ENCODE data around the gene DKK2. TPM values are rescaled to one million over a fixed set of nuclear protein-coding genes. Genes with fewer than 3 reads are reported as not detected.
A peak's percentile ranks its signal among the peaks of the same experiment; 100 is the strongest.

The DKK2 gene
- total and polyA plus RNA-seq, 4 donors: 5.7 to 32.2 (median 12.4) TPM

DNA sequence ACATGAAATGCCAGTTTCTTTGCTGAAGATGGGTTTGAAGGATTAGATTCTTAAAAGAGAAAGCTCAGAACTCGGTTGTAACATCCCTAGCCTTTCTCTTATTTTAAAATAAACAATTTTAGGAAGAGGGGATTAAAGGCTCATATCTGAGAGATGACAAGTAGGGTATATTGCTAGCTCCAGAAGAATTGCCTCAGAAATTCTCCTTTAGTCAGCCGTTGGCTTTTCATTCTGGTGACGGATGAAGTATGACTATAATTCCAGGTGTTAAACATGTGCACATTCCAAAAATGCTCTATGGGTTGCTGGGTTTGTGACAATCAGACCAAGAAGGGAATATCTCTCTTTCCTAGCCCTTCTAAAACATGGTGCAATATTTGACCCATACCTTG lies 17.8 kb downstream of the DKK2 start:
- no peak overlapping the region for H3K27ac ChIP-seq (ENCODE audit: low read depth, low read length)
- no CpG with 5 or more reads among the region's 3 CpGs for WGBS (ENCODE audit: insufficient coverage)
- no peaks in the 10 kb centered on the region for H3K4me1 ChIP-seq (ENCODE audit: control insufficient read depth, insufficient read depth, low read length)
- no peaks in the 10 kb centered on the region for H3K27me3 ChIP-seq (ENCODE audit: control insufficient read depth, insufficient read depth, low read length)
- no peaks in the 10 kb centered on the region for H3K9me3 ChIP-seq (ENCODE audit: control insufficient read depth, insufficient read depth, low read length)
- no peaks in the 10 kb centered on the region for H3K36me3 ChIP-seq (ENCODE audit: control insufficient read depth, insufficient read depth, low read length)
- H3K4me3 ChIP-seq (ENCODE audit: low read depth, low read length): no peak overlapping the region
- DNase-seq (ENCODE audit: low read depth in 4 of 6, low spot score in 6 of 6): no peak

DNA sequence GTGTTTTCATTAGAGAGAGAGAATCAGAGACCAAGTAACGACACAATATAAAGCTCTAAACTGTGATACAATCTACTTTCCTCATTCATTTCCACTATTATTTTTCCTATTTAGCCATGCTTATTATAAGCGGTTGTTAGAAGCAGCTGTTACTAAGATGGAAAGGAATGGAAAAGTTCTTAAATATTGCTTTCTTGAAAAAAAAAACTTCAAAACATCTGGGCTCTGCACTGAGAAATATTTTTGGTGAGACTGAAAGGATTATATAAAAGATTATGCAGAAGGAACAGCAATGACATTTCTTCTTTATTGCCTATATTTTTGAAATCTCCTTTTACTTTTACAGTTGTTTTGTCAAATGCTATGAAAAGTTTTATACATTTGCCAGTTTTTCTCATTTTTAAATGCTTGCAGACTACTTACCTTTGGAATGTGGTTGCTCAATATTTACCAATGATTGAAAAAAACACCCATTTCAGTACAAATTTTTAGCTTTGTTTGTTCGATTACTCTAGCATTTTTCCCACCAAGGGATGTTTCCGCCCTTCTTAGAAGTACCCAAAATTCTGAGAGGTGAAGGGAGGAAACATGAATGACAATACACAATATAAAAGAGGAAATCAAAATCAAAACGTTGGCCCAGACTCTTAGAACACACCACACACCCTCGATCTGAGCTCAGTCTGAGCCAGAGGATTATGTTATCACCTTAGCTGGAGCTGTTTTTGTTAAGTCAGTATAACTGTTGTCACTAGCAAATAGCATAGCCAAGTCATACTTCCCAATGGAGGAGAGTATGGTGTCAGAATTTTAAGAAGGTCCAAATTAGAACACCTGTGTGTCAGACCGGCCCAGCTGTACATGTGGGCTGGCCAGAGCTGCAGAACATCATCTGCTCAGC lies 18.4 kb downstream of the DKK2 start:
- no peaks in the 10 kb centered on the region for H3K36me3 ChIP-seq (ENCODE audit: control insufficient read depth, insufficient read depth, low read length)
- peak in 1 of 6 donors; percentile 6 for DNase-seq (ENCODE audit: low read depth in 4 of 6, low spot score in 6 of 6)
- H3K27ac ChIP-seq (ENCODE audit: low read depth, low read length): no peak overlapping the region
- H3K4me3 ChIP-seq (ENCODE audit: low read depth, low read length): no peak overlapping the region
- H3K4me1 ChIP-seq (ENCODE audit: control insufficient read depth, insufficient read depth, low read length): no peaks in the 10 kb centered on the region
- no peaks in the 10 kb centered on the region for H3K9me3 ChIP-seq (ENCODE audit: control insufficient read depth, insufficient read depth, low read length)
- 100% methylated on average over 1 of the region's 7 CpGs for WGBS (ENCODE audit: insufficient coverage)
- no peaks in the 10 kb centered on the region for H3K27me3 ChIP-seq (ENCODE audit: control insufficient read depth, insufficient read depth, low read length)

DNA sequence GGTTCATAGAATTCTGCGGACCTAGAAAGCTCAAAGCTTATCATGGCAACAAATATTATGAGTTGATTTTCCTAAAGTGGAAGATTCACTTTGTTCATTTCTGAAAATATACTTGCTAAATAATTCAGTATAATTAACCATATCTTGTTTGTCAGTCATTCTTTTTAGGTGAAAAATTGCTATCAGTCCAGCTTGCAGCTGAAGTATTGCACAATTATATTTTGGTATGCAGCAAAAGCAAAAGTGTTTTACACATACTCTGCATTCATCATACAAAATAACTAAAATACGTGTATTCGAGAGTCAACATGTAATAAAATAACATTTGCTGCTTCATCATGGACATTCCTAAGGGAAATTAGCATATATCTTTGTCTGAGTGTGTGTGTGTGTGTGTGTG lies 24.8 kb downstream of the DKK2 start:
- no CpG with 5 or more reads among the region's 3 CpGs for WGBS (ENCODE audit: insufficient coverage)
- Histone ChIP-seq H3K4me3 (ENCODE audit: low read depth, low read length) (no peak overlapping the region), H3K9me3 (ENCODE audit: control insufficient read depth, insufficient read depth, low read length) (no peaks in the 10 kb centered on the region), H3K27ac (ENCODE audit: low read depth, low read length) (no peak overlapping the region), H3K4me1 (ENCODE audit: control insufficient read depth, insufficient read depth, low read length) (no peaks in the 10 kb centered on the region), H3K36me3 (ENCODE audit: control insufficient read depth, insufficient read depth, low read length) (no peaks in the 10 kb centered on the region), H3K27me3 (ENCODE audit: control insufficient read depth, insufficient read depth, low read length) (no peaks in the 10 kb centered on the region)
- DNase-seq (ENCODE audit: low read depth in 4 of 6, low spot score in 6 of 6): no peak

DNA sequence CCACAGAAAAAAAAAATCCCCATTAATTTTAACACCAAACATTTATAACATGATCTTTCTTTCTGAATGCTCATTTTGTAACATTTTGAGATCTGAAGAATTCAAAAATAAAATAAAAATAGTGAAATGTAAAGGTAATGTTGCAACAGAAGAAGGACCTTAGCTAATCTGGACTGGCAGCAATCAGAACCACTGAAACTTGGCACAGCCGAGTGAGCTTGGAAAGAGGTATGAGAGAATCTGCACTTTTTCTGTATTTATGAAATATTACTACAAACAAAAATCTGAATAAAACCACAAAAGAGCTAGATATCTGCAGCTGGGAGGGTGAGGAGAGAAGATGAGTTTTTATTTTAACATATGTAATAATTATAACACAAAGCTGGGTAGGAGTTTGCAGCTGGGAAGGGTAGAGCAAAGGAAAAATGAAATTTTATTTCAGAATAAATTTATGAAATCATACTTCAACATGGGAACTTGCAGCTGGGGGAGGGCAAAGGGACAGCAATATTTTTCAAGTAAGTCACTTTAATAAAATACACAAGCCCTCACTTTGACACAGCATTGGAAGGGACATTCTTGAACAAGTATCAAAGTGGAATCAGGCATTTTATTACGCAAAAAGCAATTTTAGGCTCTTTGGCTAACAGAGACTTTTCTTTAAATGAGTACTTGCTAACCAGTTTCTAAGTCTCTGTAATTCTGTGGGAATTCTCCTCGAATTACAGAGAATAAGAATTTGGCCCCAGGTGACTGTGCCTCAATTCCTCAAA lies 26.7 kb downstream of the DKK2 start:
- H3K27ac ChIP-seq (ENCODE audit: low read depth, low read length): no peak overlapping the region
- no peak overlapping the region for H3K4me3 ChIP-seq (ENCODE audit: low read depth, low read length)
- H3K36me3 ChIP-seq (ENCODE audit: control insufficient read depth, insufficient read depth, low read length): no peaks in the 10 kb centered on the region
- no peaks in the 10 kb centered on the region for H3K9me3 ChIP-seq (ENCODE audit: control insufficient read depth, insufficient read depth, low read length)
- H3K27me3 ChIP-seq (ENCODE audit: control insufficient read depth, insufficient read depth, low read length): no peaks in the 10 kb centered on the region
- H3K4me1 ChIP-seq (ENCODE audit: control insufficient read depth, insufficient read depth, low read length): no peaks in the 10 kb centered on the region
- WGBS (ENCODE audit: insufficient coverage): no CpG with 5 or more reads among the region's 3 CpGs
- DNase-seq (ENCODE audit: low read depth in 4 of 6, low spot score in 6 of 6): no peak

DNA sequence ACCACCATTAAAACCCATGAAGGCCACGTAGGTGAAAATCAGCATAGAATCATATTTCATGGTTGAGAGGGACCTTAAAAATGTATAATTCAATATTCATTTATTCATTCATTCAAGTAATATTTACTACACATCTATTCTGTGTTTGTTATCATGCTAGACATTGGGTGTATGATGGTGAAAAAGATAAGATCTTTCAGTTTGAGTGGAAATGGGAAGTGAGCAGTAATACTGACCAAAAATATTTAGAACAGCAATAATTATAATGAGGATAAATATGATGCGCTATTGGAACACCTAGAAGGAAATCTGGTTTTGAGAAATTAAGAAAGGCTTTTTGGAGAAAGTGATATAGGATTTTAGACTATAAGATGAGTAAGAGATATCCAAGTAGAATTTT lies 28.0 kb downstream of the DKK2 start:
- Histone ChIP-seq H3K27ac (ENCODE audit: low read depth, low read length) (no peak overlapping the region), H3K9me3 (ENCODE audit: control insufficient read depth, insufficient read depth, low read length) (no peaks in the 10 kb centered on the region), H3K4me1 (ENCODE audit: control insufficient read depth, insufficient read depth, low read length) (no peaks in the 10 kb centered on the region), H3K4me3 (ENCODE audit: low read depth, low read length) (no peak overlapping the region), H3K36me3 (ENCODE audit: control insufficient read depth, insufficient read depth, low read length) (no peaks in the 10 kb centered on the region), H3K27me3 (ENCODE audit: control insufficient read depth, insufficient read depth, low read length) (no peaks in the 10 kb centered on the region)
- WGBS (ENCODE audit: insufficient coverage): 100% methylated on average over 1 of the region's 2 CpGs
- no peak for DNase-seq (ENCODE audit: low read depth in 4 of 6, low spot score in 6 of 6)

DNA sequence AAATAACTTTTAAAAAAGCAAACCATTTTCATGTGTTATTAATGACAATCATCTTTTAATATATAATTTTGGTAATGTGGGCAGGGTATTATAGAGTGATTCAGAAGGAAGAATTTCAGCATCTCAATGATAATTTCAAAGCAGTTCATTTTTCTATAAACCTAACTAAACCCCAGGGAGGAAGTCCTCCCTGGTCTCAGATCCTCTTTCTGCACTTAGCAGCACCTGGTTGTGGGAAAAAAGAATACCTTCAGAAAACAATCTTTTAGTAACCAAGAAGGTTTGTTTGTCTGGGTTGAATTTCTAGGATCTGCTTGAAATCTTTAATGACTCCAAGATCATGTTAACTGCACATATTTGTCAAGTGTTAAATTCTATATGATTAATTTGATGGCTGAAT lies 29.9 kb downstream of the DKK2 start:
- Histone ChIP-seq H3K27ac (ENCODE audit: low read depth, low read length) (no peak overlapping the region), H3K4me1 (ENCODE audit: control insufficient read depth, insufficient read depth, low read length) (no peaks in the 10 kb centered on the region), H3K9me3 (ENCODE audit: control insufficient read depth, insufficient read depth, low read length) (no peaks in the 10 kb centered on the region), H3K36me3 (ENCODE audit: control insufficient read depth, insufficient read depth, low read length) (no peaks in the 10 kb centered on the region), H3K27me3 (ENCODE audit: control insufficient read depth, insufficient read depth, low read length) (no peaks in the 10 kb centered on the region), H3K4me3 (ENCODE audit: low read depth, low read length) (no peak overlapping the region)
- DNase-seq (ENCODE audit: low read depth in 4 of 6, low spot score in 6 of 6): no peak

DNA sequence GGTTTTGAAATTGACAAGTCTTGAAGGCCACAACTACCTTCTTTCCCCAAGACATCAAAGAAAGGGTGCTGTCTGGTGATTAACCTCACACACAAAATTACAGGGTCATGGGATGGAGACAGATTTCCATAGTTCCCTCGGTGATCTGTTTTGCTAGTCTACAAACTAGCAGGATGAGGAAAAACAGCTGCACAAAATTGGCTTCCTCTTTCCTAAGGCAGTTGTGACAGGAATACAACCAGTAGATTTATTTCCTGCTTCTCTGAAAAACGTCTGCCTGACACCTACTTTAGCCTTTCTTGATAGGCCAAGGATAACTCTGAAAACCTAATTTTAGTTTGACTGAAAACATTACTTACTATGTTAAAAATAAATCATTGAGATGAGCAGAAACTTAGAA lies 39.6 kb downstream of the DKK2 start:
- no peak for DNase-seq (ENCODE audit: low read depth in 4 of 6, low spot score in 6 of 6)
- no peaks in the 10 kb centered on the region for H3K36me3 ChIP-seq (ENCODE audit: control insufficient read depth, insufficient read depth, low read length)
- 83% methylated on average over 1 of the region's 2 CpGs for WGBS (ENCODE audit: insufficient coverage)
- no peaks in the 10 kb centered on the region for H3K4me1 ChIP-seq (ENCODE audit: control insufficient read depth, insufficient read depth, low read length)
- no peak overlapping the region for H3K4me3 ChIP-seq (ENCODE audit: low read depth, low read length)
- H3K27me3 ChIP-seq (ENCODE audit: control insufficient read depth, insufficient read depth, low read length): no peaks in the 10 kb centered on the region
- H3K9me3 ChIP-seq (ENCODE audit: control insufficient read depth, insufficient read depth, low read length): no peaks in the 10 kb centered on the region
- H3K27ac ChIP-seq (ENCODE audit: low read depth, low read length): no peak overlapping the region

DNA sequence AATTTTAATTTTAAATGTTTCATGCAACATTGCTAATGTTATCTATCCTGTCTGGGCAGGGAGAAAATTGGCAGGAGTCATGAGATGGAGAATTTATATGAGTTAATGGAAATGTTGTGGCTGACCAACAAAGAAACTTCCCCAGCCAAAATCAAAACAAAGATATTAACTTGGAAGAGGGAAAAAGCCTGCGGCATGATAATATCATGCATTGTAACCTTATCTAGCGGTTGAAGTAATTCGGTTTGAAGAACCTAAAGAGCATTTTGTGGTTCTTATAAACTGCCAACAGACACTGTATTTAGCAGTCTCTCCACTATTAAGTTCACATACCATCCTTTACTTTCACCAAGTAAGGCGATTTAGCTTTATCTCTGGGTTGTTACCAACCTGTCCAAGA lies 42.3 kb downstream of the DKK2 start:
- DNase-seq (ENCODE audit: low read depth in 4 of 6, low spot score in 6 of 6): no peak
- H3K27ac ChIP-seq (ENCODE audit: low read depth, low read length): no peak overlapping the region
- no peaks in the 10 kb centered on the region for H3K9me3 ChIP-seq (ENCODE audit: control insufficient read depth, insufficient read depth, low read length)
- no peaks in the 10 kb centered on the region for H3K36me3 ChIP-seq (ENCODE audit: control insufficient read depth, insufficient read depth, low read length)
- H3K4me1 ChIP-seq (ENCODE audit: control insufficient read depth, insufficient read depth, low read length): no peaks in the 10 kb centered on the region
- 78% methylated on average over 3 of the region's 4 CpGs for WGBS (ENCODE audit: insufficient coverage)
- no peaks in the 10 kb centered on the region for H3K27me3 ChIP-seq (ENCODE audit: control insufficient read depth, insufficient read depth, low read length)
- no peak overlapping the region for H3K4me3 ChIP-seq (ENCODE audit: low read depth, low read length)

DNA sequence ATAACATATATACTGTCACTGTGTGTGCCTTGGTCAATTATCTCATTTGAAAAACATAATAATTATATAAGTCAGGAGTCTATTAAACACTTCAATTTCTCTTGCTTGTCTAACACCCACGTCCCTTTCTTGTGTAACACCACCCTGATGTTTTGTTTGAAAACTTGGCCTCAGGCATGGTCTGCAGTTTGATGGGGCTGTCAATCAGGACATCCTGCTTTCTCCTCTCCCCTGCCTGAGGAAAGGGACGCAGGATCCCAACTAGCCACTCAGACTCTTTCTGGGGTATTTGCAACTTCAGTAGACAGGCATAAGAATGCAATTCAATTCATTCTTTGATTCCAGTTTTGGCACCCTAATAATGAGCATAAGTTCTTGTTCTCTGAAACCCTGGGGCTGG lies 48.8 kb downstream of the DKK2 start:
- no CpG with 5 or more reads among the region's 2 CpGs for WGBS (ENCODE audit: insufficient coverage)
- no peak overlapping the region for H3K27ac ChIP-seq (ENCODE audit: low read depth, low read length)
- H3K36me3 ChIP-seq (ENCODE audit: control insufficient read depth, insufficient read depth, low read length): no peaks in the 10 kb centered on the region
- H3K9me3 ChIP-seq (ENCODE audit: control insufficient read depth, insufficient read depth, low read length): no peaks in the 10 kb centered on the region
- H3K4me3 ChIP-seq (ENCODE audit: low read depth, low read length): no peak overlapping the region
- DNase-seq (ENCODE audit: low read depth in 4 of 6, low spot score in 6 of 6): no peak
- H3K4me1 ChIP-seq (ENCODE audit: control insufficient read depth, insufficient read depth, low read length): no peaks in the 10 kb centered on the region
- H3K27me3 ChIP-seq (ENCODE audit: control insufficient read depth, insufficient read depth, low read length): no peaks in the 10 kb centered on the region

DNA sequence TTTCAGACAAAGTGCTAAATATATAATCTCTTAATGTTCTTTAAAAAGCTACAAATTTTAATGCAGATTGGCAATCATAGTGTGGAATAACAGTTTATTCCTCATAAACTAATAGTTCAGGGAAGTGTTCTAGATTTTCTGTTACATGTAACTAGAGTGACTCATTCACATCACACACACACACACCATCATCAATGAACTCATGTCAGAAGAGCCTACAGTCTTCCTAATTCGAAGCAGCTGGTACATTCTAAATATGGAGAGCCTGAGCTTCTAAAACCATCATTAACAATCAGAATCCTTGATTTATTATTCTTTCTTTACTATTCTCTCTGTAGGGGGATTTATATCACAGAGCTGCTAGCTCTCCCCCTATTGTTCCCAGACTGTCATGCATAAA lies 49.6 kb downstream of the DKK2 start:
- H3K36me3 ChIP-seq (ENCODE audit: control insufficient read depth, insufficient read depth, low read length): no peaks in the 10 kb centered on the region
- no peak overlapping the region for H3K4me3 ChIP-seq (ENCODE audit: low read depth, low read length)
- WGBS (ENCODE audit: insufficient coverage): no CpG with 5 or more reads among the region's 1 CpG
- H3K4me1 ChIP-seq (ENCODE audit: control insufficient read depth, insufficient read depth, low read length): no peaks in the 10 kb centered on the region
- peak in 1 of 6 donors; percentile 4 for DNase-seq (ENCODE audit: low read depth in 4 of 6, low spot score in 6 of 6)
- no peak overlapping the region for H3K27ac ChIP-seq (ENCODE audit: low read depth, low read length)
- H3K9me3 ChIP-seq (ENCODE audit: control insufficient read depth, insufficient read depth, low read length): no peaks in the 10 kb centered on the region
- H3K27me3 ChIP-seq (ENCODE audit: control insufficient read depth, insufficient read depth, low read length): no peaks in the 10 kb centered on the region
